Epithelial cell of esophagus (primary cell): ENCODE results near the gene MRPL36.

Experiments used
- DNase-seq: peaks from one replicate; pipeline ENCODE4 v3.0.0; 2010; ENCODE audit warnings: low read depth
- H3K4me3 ChIP-seq: 2 replicates; pipeline ENCODE4 v1.5.1; 2011; ENCODE audit warnings: mild to moderate bottlenecking, low read length, control low read depth
- TF ChIP-seq, protein P1 (sequence below): IDR thresholded peaks from 2 replicates; pipeline ENCODE4 v1.5.1; 2011; ENCODE audit warnings: low read depth, mild to moderate bottlenecking, low read length, control low read depth, inconsistent platforms; ENCODE audit not compliant: insufficient read depth; ENCODE audit errors: missing control alignments

Gene MRPL36

DNA sequence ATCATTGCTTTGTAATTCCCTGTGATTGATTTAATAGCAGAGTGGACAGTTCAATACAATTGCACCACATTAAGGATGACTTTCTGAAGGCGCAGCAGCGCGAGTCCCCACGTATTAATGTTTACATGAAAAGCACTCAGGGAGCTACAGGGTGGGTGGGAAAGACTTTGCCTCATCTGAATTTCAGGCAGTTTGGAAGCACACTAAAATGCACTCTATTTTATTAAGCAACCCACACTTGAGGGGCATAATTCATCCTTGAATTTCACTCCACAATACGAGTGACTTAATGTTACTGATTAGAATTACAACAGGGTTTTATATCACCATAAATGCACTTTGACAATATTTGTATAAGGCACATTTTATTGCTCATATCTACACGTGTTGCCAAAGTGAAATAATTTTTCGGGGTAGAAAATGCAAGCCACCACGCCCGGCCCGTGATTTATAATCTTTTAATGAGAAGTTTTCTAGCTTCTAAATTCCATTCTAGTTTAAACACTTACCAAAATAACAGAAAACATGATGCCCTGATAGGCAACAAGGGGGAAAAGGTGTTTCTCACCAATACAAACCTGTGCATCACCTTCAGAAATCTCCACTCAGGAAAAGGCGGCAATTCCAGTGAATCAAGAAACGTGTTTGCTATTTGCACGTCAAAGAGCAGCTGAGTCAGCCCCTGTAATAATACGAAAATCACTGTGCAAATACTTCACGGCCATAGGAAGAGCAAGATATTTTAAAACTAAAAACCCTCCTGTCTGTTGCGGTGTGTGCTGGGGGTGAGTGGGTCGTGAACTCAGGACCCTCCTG lies 42.6 kb upstream of the MRPL36 start:
- TF ChIP-seq, protein P1, sequence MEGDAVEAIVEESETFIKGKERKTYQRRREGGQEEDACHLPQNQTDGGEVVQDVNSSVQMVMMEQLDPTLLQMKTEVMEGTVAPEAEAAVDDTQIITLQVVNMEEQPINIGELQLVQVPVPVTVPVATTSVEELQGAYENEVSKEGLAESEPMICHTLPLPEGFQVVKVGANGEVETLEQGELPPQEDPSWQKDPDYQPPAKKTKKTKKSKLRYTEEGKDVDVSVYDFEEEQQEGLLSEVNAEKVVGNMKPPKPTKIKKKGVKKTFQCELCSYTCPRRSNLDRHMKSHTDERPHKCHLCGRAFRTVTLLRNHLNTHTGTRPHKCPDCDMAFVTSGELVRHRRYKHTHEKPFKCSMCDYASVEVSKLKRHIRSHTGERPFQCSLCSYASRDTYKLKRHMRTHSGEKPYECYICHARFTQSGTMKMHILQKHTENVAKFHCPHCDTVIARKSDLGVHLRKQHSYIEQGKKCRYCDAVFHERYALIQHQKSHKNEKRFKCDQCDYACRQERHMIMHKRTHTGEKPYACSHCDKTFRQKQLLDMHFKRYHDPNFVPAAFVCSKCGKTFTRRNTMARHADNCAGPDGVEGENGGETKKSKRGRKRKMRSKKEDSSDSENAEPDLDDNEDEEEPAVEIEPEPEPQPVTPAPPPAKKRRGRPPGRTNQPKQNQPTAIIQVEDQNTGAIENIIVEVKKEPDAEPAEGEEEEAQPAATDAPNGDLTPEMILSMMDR, result no peak
- no peak overlapping the region for H3K4me3 ChIP-seq
- DNase-seq, result no peak

GRCh38 chr5:1840741-1841521 lies 41.3 kb upstream of the MRPL36 start:
- TF ChIP-seq, protein P1, result no peak
- DNase-seq, result no peak

GRCh38 chr5:1840071-1840547 lies 40.5 kb upstream of the MRPL36 start:
- TF ChIP-seq, protein P1, result no peak
- H3K4me3 ChIP-seq, result no peak overlapping the region
- no peak for DNase-seq

More at GRCh38 chr5:1840741-1841521, 41.3 kb upstream of the MRPL36 start:
- H3K4me3 ChIP-seq, result no peak overlapping the region

DNA sequence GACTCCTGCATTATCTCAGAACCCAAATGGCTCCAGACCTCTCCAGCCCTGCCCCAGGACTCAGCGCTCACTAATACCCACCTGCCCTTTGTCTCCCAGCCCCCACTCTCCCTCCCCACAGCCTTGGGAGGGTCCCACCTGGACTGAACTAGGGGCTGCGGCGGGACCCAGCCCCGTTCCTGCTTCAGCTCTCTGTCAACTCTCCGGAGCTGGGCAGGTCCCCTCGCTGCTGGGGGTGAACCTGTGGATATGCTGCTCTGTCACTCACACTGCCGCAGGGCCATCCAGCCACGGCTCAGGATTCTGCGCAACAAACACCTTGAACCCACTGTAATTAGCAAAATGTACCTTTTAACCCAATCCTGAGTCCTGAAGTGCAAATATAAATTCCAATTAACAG lies 38.4 kb upstream of the MRPL36 start:
- no peak for DNase-seq
- no peak overlapping the region for H3K4me3 ChIP-seq
- TF ChIP-seq, protein P1, result no peak

DNA sequence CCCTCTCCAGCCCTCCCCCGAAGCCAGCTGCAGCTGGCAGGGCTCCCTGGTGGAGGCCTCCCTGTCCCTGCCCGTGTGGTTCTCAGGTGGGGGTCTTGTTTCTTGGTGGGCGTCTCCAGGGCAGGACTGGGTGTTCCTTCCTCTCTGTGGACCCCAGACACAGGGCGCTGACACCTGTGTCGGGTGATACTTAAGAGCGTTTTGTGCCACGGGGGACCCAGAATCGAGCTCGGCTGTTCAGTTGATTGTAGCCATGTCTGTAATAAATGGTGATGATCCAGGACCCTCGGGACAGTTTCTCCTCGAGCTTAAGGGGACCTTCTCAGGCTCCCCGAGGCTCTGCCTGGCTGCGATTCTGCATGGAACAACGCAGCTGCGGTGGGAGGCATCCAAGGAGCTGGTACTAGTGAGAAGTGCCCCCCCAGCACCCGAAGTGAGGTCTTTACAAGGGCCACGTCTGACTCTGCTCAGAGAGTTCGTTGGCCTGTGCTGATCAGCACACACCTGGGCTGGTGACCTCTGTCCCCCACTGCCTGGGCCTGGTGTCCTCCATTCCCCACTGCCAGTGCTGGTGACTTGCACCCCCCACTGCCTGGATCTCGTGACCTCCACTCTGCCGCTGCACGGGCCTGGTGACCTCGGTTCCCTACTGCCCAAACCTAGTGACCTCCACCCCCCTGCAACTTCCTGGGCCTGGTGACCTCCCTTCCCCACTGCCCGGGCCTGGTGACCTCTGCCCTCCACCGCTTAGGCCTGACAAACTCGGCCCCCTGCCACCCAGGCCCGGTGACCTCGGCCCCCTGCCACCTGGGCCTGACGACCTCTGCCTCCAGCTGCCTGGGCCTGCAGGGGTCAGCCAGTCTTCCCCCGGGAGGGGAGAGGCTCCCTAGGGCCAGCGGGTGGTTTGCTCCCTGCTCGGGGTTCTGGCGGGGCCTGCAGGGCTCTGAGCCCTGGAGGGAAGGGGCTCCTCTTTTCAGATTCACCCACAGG lies 37.5 kb upstream of the MRPL36 start:
- no peak overlapping the region for H3K4me3 ChIP-seq
- TF ChIP-seq, protein P1, result no peak
- DNase-seq, result no peak

DNA sequence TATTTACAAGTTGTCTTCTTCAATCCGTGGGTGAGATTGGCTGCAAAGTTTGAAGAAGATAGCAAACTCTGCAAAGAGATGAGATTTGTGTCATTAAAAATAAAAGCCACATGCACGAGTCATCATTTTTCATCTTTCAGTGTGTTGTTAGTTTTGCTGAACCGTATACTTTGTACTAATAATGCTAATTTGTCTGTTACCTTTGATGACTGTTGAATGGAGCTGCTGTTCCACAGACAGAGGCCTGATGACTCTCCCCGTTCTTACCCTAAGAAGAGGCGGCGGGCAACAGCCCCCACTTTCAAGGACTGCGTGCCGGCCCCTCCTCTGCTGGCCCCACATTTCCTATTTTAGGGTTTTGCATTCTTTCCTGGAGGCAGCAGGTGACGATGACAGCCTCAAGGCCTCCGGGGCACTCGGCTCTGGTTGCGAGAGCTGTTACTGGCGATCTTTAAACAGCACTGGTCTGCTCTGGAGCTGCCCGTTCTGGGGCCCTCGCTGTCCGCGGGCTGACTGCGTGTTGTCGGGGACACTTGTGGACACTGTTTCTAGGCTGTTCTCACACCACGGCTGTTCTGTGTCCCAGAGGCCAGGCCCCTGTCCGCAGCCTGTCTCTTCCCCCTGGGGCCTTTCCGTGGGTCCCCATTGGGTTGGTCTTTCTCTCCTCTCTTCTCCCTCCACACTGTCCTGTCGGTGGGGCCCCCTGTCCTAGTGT lies 36.7 kb upstream of the MRPL36 start:
- TF ChIP-seq, protein P1, result no peak
- no peak for DNase-seq
- no peak overlapping the region for H3K4me3 ChIP-seq
